Ovary (tissue), 3 donors: ENCODE results near the gene KIF26B.

ENCODE experiments used
- CTCF ChIP-seq, 3 donors: fragments of 450-650 bp in 2 of 3; fragments of 200-600 bp in 1 of 3; IDR thresholded peaks; one replicate each; pipeline versions ENCODE4 v1.5.1 to v1.8.0; 2016 to 2022; ENCODE audit warnings: antibody characterized with exemption in 3 of 3, mild to moderate bottlenecking in 1 of 3
- POLR2A ChIP-seq: fragments of 450-650 bp; IDR thresholded peaks from one replicate; pipeline ENCODE4 v1.6.1; 2017; ENCODE audit warnings: antibody characterized with exemption, mild to moderate bottlenecking, moderate library complexity
- donor health status: DM: no; HTN: no; CAD: no.

DNA sequence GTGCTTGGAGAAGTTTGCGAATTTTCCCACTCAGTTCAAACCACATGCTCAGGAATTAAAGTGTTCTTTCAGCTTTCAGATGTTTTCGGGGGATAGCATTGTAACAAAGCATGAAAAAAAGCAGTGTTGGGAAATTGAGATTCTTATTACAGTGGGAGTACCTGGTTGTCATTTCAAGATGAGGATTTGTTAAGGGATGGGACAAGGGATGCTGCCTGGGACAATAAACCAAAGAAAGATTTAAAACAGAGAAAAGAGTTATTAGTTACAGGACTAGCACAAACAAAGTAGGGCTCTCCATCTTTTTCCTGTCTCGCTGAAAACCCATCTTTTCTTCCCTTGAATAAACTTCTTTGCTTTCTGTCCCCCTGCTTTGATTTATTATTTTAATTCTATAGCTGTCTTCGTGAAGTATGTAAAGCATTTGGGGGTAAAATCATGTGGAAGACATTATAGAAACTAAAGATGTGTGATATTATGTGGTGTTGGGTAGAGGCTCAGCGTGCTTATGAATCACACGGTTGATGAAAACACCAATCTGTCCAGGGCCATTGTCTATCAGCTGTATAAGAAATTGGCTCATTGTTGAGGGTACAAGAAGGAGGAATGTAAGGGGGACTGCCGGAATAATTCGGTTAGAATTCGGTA, 277.6 kb downstream of the KIF26B start:
- TF ChIP-seq POLR2A = no peak
- no peak for TF ChIP-seq CTCF (IDR thresholded peaks at IDR 0.05)
